ENCODE measurements around the gene NLGN1. TPM values are rescaled to one million over a fixed set of nuclear protein-coding genes. Genes with fewer than 3 reads are reported as not detected.

NLGN1 gene
- polyA plus RNA-seq, 1 donor from 2014 or later = 2.7 TPM

DNA sequence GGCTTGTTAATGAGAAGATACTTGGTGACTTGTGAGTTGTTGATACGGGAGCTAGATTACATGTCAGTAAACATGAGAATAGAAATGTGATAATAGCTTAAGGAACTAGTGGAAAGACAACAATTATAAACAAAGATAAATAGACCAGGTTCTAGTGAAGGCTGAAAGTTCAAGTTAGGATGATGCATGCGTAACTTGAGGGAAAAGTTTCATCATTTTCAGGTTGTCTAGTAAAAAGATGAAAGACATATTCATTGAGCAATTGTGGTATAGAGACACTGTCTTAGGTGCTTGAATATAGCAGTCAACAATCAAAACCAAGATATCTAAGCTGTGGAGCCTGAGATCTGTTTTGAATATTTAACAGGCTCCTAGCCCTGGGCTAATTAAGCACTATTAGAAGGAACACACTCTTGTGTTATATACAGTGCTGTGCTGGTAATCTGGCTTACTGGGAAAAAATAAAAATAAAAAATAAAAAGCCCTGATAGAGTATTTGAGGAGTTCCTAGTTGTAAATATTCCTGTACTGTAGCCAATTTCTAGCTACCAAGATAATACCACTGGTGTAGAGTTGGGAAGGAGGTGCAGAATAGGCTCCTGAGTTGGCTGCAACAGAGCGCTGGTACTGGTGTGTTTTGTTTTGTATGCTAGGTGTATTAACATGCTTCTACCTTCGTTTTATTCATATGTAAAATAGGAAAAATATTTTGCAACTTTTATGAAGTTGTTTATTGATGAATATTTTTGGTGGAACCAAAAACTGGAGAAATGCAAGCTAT is 68.5 kb downstream of the NLGN1 start:
- no peak overlapping the region for H3K9ac ChIP-seq (ENCODE audit: low read length)
- H3K4me3 ChIP-seq (ENCODE audit: low read length) = no peak overlapping the region
- H3K27me3 ChIP-seq (ENCODE audit: insufficient read depth, low read depth, low read length) = no peaks in the 10 kb centered on the region
- no peak overlapping the region for H2AFZ ChIP-seq (ENCODE audit: low read depth, low read length)
- H3K27ac ChIP-seq (ENCODE audit: low read length) = no peak overlapping the region
- H3K9me2 ChIP-seq (ENCODE audit: insufficient read depth, low read length) = no peaks in the 10 kb centered on the region
- no peak overlapping the region for H3K4me2 ChIP-seq (ENCODE audit: low read length)
- H3K79me2 ChIP-seq (replicated peaks; ENCODE audit: insufficient read depth, low read length) = no peaks in the 10 kb centered on the region
- H3K9me3 ChIP-seq (ENCODE audit: low read length) = no peaks in the 10 kb centered on the region
- TF ChIP-seq, protein P1, sequence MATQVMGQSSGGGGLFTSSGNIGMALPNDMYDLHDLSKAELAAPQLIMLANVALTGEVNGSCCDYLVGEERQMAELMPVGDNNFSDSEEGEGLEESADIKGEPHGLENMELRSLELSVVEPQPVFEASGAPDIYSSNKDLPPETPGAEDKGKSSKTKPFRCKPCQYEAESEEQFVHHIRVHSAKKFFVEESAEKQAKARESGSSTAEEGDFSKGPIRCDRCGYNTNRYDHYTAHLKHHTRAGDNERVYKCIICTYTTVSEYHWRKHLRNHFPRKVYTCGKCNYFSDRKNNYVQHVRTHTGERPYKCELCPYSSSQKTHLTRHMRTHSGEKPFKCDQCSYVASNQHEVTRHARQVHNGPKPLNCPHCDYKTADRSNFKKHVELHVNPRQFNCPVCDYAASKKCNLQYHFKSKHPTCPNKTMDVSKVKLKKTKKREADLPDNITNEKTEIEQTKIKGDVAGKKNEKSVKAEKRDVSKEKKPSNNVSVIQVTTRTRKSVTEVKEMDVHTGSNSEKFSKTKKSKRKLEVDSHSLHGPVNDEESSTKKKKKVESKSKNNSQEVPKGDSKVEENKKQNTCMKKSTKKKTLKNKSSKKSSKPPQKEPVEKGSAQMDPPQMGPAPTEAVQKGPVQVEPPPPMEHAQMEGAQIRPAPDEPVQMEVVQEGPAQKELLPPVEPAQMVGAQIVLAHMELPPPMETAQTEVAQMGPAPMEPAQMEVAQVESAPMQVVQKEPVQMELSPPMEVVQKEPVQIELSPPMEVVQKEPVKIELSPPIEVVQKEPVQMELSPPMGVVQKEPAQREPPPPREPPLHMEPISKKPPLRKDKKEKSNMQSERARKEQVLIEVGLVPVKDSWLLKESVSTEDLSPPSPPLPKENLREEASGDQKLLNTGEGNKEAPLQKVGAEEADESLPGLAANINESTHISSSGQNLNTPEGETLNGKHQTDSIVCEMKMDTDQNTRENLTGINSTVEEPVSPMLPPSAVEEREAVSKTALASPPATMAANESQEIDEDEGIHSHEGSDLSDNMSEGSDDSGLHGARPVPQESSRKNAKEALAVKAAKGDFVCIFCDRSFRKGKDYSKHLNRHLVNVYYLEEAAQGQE (IDR thresholded peaks at IDR 0.05; ENCODE audit: borderline replicate concordance) = no peak
- TF ChIP-seq EZH2 (IDR thresholded peaks at IDR 0.05; ENCODE audit: borderline replicate concordance, insufficient read depth, low read length, poor library complexity, severe bottlenecking) = no peak
- TF ChIP-seq MXI1 (conservative IDR thresholded peaks at IDR 0.05; ENCODE audit: poor library complexity, severe bottlenecking) = no peak
- TF ChIP-seq SMC3 (conservative IDR thresholded peaks at IDR 0.05; ENCODE audit: poor library complexity) = no peak
- no peak for TF ChIP-seq POLR2AphosphoS5 (IDR thresholded peaks at IDR 0.05)
- TF ChIP-seq RAD21 (conservative IDR thresholded peaks at IDR 0.05) = no peak
- TF ChIP-seq EP300 (conservative IDR thresholded peaks at IDR 0.05; ENCODE audit: poor library complexity, severe bottlenecking) = no peak
- TF ChIP-seq TAF1 (IDR thresholded peaks at IDR 0.05; ENCODE audit: low read depth) = no peak
- TF ChIP-seq, protein P2, sequence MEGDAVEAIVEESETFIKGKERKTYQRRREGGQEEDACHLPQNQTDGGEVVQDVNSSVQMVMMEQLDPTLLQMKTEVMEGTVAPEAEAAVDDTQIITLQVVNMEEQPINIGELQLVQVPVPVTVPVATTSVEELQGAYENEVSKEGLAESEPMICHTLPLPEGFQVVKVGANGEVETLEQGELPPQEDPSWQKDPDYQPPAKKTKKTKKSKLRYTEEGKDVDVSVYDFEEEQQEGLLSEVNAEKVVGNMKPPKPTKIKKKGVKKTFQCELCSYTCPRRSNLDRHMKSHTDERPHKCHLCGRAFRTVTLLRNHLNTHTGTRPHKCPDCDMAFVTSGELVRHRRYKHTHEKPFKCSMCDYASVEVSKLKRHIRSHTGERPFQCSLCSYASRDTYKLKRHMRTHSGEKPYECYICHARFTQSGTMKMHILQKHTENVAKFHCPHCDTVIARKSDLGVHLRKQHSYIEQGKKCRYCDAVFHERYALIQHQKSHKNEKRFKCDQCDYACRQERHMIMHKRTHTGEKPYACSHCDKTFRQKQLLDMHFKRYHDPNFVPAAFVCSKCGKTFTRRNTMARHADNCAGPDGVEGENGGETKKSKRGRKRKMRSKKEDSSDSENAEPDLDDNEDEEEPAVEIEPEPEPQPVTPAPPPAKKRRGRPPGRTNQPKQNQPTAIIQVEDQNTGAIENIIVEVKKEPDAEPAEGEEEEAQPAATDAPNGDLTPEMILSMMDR (IDR thresholded peaks at IDR 0.05; ENCODE audit: poor library complexity, severe bottlenecking) = no peak
- H3K36me3 ChIP-seq (ENCODE audit: insufficient read depth, low read length) = no peaks in the 10 kb centered on the region
- H4K20me1 ChIP-seq (ENCODE audit: insufficient read depth) = no peaks in the 10 kb centered on the region
- no peaks in the 10 kb centered on the region for H3F3A ChIP-seq (ENCODE audit: insufficient read depth, low read length, poor library complexity, severe bottlenecking)

DNA sequence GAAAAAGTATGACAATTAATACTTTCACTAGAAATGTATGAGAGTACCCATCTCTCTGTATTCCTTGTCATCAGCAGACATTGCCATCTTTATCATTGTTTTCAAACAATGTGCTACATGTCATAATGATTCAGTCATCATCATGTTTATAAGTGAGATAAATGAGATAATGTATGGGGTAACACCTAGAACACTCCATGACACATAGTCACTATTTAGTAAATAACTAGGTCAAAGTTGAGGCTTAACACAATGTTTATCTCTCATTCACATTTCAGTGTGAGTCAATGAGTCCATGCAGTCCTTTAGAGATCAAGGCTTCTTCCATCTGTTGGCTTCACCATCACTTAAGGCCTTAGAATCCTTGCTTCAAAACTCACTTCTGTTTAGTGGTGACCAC is 70.0 kb downstream of the NLGN1 start:
- no peaks in the 10 kb centered on the region for H3K9me3 ChIP-seq (ENCODE audit: low read length)
- no peaks in the 10 kb centered on the region for H3K27me3 ChIP-seq (ENCODE audit: insufficient read depth, low read depth, low read length)
- H3K4me3 ChIP-seq (ENCODE audit: low read length) = no peak overlapping the region
- no peak overlapping the region for H3K27ac ChIP-seq (ENCODE audit: low read length)
- H2AFZ ChIP-seq (ENCODE audit: low read depth, low read length) = no peak overlapping the region
- no peaks in the 10 kb centered on the region for H3F3A ChIP-seq (ENCODE audit: insufficient read depth, low read length, poor library complexity, severe bottlenecking)
- H3K9me2 ChIP-seq (ENCODE audit: insufficient read depth, low read length) = no peaks in the 10 kb centered on the region
- H3K79me2 ChIP-seq (replicated peaks; ENCODE audit: insufficient read depth, low read length) = no peaks in the 10 kb centered on the region
- H3K9ac ChIP-seq (ENCODE audit: low read length) = no peak overlapping the region
- no peaks in the 10 kb centered on the region for H3K36me3 ChIP-seq (ENCODE audit: insufficient read depth, low read length)
- TF ChIP-seq, protein P1 (IDR thresholded peaks at IDR 0.05; ENCODE audit: borderline replicate concordance) = no peak
- TF ChIP-seq POLR2AphosphoS5 (IDR thresholded peaks at IDR 0.05) (no peak), MXI1 (conservative IDR thresholded peaks at IDR 0.05; ENCODE audit: poor library complexity, severe bottlenecking) (no peak), EP300 (conservative IDR thresholded peaks at IDR 0.05; ENCODE audit: poor library complexity, severe bottlenecking) (no peak), RAD21 (conservative IDR thresholded peaks at IDR 0.05) (no peak), SMC3 (conservative IDR thresholded peaks at IDR 0.05; ENCODE audit: poor library complexity) (no peak), TAF1 (IDR thresholded peaks at IDR 0.05; ENCODE audit: low read depth) (no peak), EZH2 (IDR thresholded peaks at IDR 0.05; ENCODE audit: borderline replicate concordance, insufficient read depth, low read length, poor library complexity, severe bottlenecking) (no peak)
- TF ChIP-seq, protein P2 (IDR thresholded peaks at IDR 0.05; ENCODE audit: poor library complexity, severe bottlenecking) = no peak
- H4K20me1 ChIP-seq (ENCODE audit: insufficient read depth) = no peaks in the 10 kb centered on the region
- H3K4me2 ChIP-seq (ENCODE audit: low read length) = no peak overlapping the region

Data from neural cell (in vitro differentiated cells).